HG03378 (cell line): Measurements from ENCODE around the gene DGUOK.

Experiments
- ATAC-seq: cut with Tn5 transposase; IDR thresholded peaks from one replicate; pipeline ENCODE4 v1.9.1; 2021; ENCODE audit warnings: mild to moderate bottlenecking, moderate library complexity; ENCODE audit not compliant: unreplicated experiment

The DGUOK gene

GRCh38 chr2:73993778-73994177 lies 67.1 kb downstream of the DGUOK start:
- no peak for ATAC-seq

GRCh38 chr2:73994178-73994831 lies 67.6 kb downstream of the DGUOK start:
- no peak for ATAC-seq

- no peak for ATAC-seq
Measured at GRCh38 chr2:73995810-73996209, 69.1 kb downstream of the DGUOK start.

GRCh38 chr2:73997813-73998212 lies 71.1 kb downstream of the DGUOK start:
- no peak for ATAC-seq

GRCh38 chr2:73998451-73998850 lies 71.8 kb downstream of the DGUOK start:
- no peak for ATAC-seq

- no peak for ATAC-seq
Measured at GRCh38 chr2:73998933-73999332, 72.3 kb downstream of the DGUOK start.

GRCh38 chr2:73999881-74000597 lies 73.4 kb downstream of the DGUOK start:
- no peak for ATAC-seq

GRCh38 chr2:74000666-74001065 lies 74.0 kb downstream of the DGUOK start:
- ATAC-seq: no peak

GRCh38 chr2:74001121-74001520 lies 74.4 kb downstream of the DGUOK start:
- ATAC-seq: no peak

GRCh38 chr2:74001781-74002504 lies 75.3 kb downstream of the DGUOK start:
- ATAC-seq: peak; percentile 46

- peak; percentile 57 for ATAC-seq
Measured at GRCh38 chr2:74002505-74003421, 76.1 kb downstream of the DGUOK start.

GRCh38 chr2:74003494-74004211 lies 77.0 kb downstream of the DGUOK start:
- ATAC-seq: no peak

GRCh38 chr2:74004212-74005182 lies 77.8 kb downstream of the DGUOK start:
- ATAC-seq: no peak

GRCh38 chr2:74005786-74006185 lies 79.1 kb downstream of the DGUOK start:
- no peak for ATAC-seq

- ATAC-seq: no peak
Measured at GRCh38 chr2:74006459-74006858, 79.8 kb downstream of the DGUOK start.

- ATAC-seq: no peak
Measured at GRCh38 chr2:74007121-74007520, 80.4 kb downstream of the DGUOK start.

- ATAC-seq: no peak
Measured at GRCh38 chr2:74007711-74008110, 81.0 kb downstream of the DGUOK start.
